Inflammatory macrophage treated with lipopolysaccharide for 4 hours (primary cell): ENCODE measurements around the gene BEAN1.

Experiments
- DNase-seq: peaks from one replicate; pipeline ENCODE4 v3.0.0-alpha.2; 2020

Gene BEAN1

GRCh38 chr16:66395806-66396555, 31.1 kb upstream of the BEAN1 start:
- DNase-seq, result no peak

GRCh38 chr16:66397736-66398433, 29.2 kb upstream of the BEAN1 start:
- no peak for DNase-seq

- DNase-seq, result no peak
Measured at GRCh38 chr16:66399031-66399430, 28.1 kb upstream of the BEAN1 start.

- DNase-seq, result no peak
Measured at GRCh38 chr16:66399930-66400329, 27.2 kb upstream of the BEAN1 start.

- no peak for DNase-seq
Measured at GRCh38 chr16:66400503-66401380, 26.4 kb upstream of the BEAN1 start.

GRCh38 chr16:66401610-66402009, 25.5 kb upstream of the BEAN1 start:
- no peak for DNase-seq

GRCh38 chr16:66402166-66402565, 24.9 kb upstream of the BEAN1 start:
- DNase-seq, result no peak

GRCh38 chr16:66402591-66403230, 24.4 kb upstream of the BEAN1 start:
- DNase-seq, result no peak

GRCh38 chr16:66403531-66404145, 23.5 kb upstream of the BEAN1 start:
- no peak for DNase-seq

GRCh38 chr16:66405057-66405783, 21.9 kb upstream of the BEAN1 start:
- DNase-seq, result no peak

- peak; percentile 67 for DNase-seq
Measured at GRCh38 chr16:66406534-66407221, 20.4 kb upstream of the BEAN1 start.

- peak; percentile 66 for DNase-seq
Measured at GRCh38 chr16:66408163-66409048, 18.7 kb upstream of the BEAN1 start.

GRCh38 chr16:66409156-66409555, 17.9 kb upstream of the BEAN1 start:
- DNase-seq, result no peak

GRCh38 chr16:66412182-66412581, 14.9 kb upstream of the BEAN1 start:
- no peak for DNase-seq

- DNase-seq, result no peak
Measured at GRCh38 chr16:66414891-66415290, 12.2 kb upstream of the BEAN1 start.

GRCh38 chr16:66416136-66416535, 11.0 kb upstream of the BEAN1 start:
- no peak for DNase-seq

- DNase-seq, result peak; percentile 93
Measured at GRCh38 chr16:66416939-66417700, 10.0 kb upstream of the BEAN1 start.

GRCh38 chr16:66418165-66418962, 8.7 kb upstream of the BEAN1 start:
- DNase-seq, result peak; percentile 72
